ENCODE measurements around the gene SLC39A13.

- no peak for TF ChIP-seq CTCF (IDR thresholded peaks at IDR 0.05; ENCODE audit: low read length)
- no peak for TF ChIP-seq EZH2 (optimal IDR thresholded peaks at IDR 0.05; ENCODE audit: low read depth, low read length)
- no peak for TF ChIP-seq EZH2phosphoT487 (IDR thresholded peaks at IDR 0.05; ENCODE audit: low read length)
Measured at GRCh38 chr11:47408598-47409439, 429 bp downstream of the SLC39A13 start.
